ENCODE results near the gene CCDC88A.
"Not testable (repeated sequence)": the region's sequence is repeated elsewhere in the genome, so short reads cannot be mapped to it uniquely, and the experiment has no call there.

- not testable (repeated sequence) for TF ChIP-seq EZH2 (IDR thresholded peaks at IDR 0.05; ENCODE audit: borderline replicate concordance, insufficient read depth, low read depth, low read length, poor library complexity, severe bottlenecking); CTCF (IDR thresholded peaks at IDR 0.05)
These were observed 145.3 kb downstream of the CCDC88A start for GRCh38 chr2:55274346-55274745.

Data from B cell (primary cell).